ENCODE measurements around the gene LGR6.

Gene LGR6

DNA sequence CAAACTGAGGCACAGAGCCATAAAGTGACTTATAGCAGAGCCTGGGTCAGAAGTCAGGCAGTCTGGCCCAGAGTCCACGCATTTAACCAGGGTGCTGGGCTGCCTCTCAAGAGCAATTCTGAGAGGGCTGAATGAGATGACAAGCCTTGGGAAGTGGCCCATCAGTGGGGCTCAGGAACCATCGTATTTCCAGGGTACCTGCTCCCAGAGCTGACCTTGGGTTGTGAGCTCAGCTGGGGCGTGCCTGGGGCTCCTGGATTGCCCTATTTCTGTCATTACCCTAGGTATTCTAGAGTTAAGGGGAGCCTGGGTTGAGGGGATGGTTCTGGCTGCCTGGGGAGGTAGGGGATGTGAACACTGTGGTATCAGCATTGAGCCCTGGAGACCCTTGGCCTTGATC is 49.4 kb downstream of the LGR6 start:
- no peak for TF ChIP-seq CTCF (IDR thresholded peaks at IDR 0.05; ENCODE audit: low read depth, low read length)
- H3K4me3 ChIP-seq (ENCODE audit: low read depth, low read length): no peak overlapping the region

GRCh38 chr1:202244841-202245261 is 51.3 kb downstream of the LGR6 start:
- H3K4me3 ChIP-seq (ENCODE audit: low read depth, low read length): no peak overlapping the region
- TF ChIP-seq CTCF (IDR thresholded peaks at IDR 0.05; ENCODE audit: low read depth, low read length): no peak

DNA sequence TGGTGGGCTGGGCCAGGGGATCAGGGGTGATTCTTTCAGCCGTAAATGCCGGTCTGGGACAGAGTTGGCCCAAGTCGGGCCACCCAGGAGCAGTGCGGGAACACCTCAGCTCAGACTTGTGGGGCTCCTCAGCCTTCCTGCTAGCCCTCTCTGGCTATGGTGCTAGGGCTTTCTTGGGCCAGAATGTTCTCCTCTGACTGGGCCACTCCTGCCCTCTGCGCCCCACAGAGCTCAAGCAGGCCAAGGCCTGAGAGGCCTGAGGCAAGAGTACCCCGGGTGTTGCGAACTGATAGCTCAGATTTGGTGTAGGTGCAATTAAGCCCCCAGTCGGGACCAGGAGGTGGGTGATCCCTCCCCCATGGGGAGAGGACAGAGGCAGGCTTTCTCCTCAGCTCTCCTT is 51.8 kb downstream of the LGR6 start:
- no peak overlapping the region for H3K4me3 ChIP-seq (ENCODE audit: low read depth, low read length)
- TF ChIP-seq CTCF (IDR thresholded peaks at IDR 0.05; ENCODE audit: low read depth, low read length): no peak

DNA sequence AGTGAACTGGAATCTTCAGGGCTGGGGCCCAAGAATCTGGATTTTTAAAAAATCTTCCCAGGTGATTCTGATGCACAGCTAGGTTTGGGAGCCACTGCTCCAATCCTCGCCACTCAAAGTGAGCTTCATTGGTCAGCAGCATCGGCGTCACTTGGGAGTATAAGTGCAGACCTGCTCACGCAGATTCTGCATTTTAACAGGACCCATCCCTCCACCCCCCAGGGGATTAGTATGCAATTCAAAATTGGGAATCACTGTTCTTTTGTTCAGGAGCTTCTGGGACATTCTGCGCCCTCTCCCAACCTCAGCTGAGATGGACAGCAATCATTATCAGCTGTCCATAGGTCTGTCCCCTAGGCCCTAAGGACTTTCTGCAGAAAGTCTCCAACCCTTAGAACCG is 53.5 kb downstream of the LGR6 start:
- no peak for TF ChIP-seq CTCF (IDR thresholded peaks at IDR 0.05; ENCODE audit: low read depth, low read length)
- no peak overlapping the region for H3K4me3 ChIP-seq (ENCODE audit: low read depth, low read length)

DNA sequence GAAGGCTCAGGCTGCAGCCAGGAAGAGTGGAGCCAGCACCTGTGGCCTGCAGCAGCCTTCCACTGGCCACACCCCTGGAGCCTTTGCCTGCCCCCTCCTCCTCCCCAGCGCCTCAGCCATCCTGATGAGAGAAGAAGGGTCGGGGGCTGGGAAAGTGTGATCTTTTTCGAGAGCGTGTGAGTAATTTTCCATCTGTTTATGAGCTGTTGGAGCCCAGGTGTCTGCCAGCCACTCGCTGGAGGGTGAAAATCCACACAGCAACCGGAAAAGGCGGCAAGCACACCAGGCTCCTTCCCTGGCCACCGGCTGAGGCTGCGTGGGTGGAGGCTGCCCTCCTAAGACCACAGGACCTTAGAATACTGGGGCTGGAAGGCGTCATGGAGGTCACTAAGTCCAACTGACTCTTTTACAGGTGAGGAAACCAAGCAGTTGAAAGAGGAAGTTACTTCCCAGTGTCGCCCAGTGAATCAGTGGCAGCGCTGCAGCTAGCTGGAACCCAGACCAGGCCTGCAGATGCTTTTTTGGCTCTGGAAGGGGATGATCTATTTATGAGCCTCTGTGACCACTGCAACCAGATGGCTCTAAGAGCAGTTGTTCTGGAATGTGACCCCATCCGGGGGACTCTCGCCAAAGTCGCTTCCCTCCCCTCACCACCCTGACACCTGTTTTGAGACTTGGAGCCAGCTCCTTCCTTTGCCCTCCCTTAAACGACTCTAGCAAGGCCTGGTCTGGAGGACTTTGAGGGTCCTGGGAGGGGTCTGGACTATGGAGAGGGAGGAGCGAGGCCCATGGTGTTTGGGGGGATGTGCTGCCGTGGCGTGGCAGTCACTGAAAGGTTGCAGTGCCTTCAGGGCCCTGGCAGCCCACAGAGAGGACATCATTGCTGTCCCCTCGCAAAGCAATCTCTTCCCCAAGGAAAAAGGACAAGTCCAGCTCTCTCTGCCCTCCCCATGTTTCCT is 54.5 kb downstream of the LGR6 start:
- no peak overlapping the region for H3K4me3 ChIP-seq (ENCODE audit: low read depth, low read length)
- no peak for TF ChIP-seq CTCF (IDR thresholded peaks at IDR 0.05; ENCODE audit: low read depth, low read length)

DNA sequence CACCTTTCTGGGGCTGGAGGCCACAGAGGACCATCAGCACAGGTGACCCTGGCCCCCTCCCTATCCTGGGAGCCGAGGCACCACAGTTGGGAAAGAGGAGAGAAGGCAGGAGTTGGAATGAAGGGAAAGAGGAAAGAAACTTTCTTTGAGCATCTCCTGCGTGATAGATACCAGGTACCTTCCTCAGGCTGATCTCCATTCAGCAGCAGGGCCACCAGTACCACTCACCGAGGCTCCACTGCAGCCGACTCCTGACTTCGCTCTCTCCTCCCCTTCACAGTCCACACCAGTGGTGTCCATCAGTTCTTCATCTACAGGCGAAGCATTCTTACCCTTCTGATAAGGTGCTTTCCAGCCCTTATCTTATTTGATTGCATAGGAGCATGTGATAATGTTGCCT is 55.3 kb downstream of the LGR6 start:
- H3K4me3 ChIP-seq (ENCODE audit: low read depth, low read length): no peak overlapping the region
- TF ChIP-seq CTCF (IDR thresholded peaks at IDR 0.05; ENCODE audit: low read depth, low read length): no peak

GRCh38 chr1:202249436-202249835 is 55.8 kb downstream of the LGR6 start:
- no peak for TF ChIP-seq CTCF (IDR thresholded peaks at IDR 0.05; ENCODE audit: low read depth, low read length)

More at GRCh38 chr1:202249436-202249835, 55.8 kb downstream of the LGR6 start:
- H3K4me3 ChIP-seq (ENCODE audit: low read depth, low read length): no peak overlapping the region

All from WI38 (cell line).